Measurements from ENCODE around the gene BANK1.

- TF ChIP-seq YY1 (IDR thresholded peaks at IDR 0.05; ENCODE audit: insufficient read depth, insufficient read length) = no peak
- TF ChIP-seq SUZ12 (IDR thresholded peaks at IDR 0.05; ENCODE audit: extremely low read depth, insufficient read depth, insufficient read length) = no peak
These were observed 165.7 kb downstream of the BANK1 start for GRCh38 chr4:101956068-101956825.

Data from NT2/D1 (cell line).